Progenitor cell of endocrine pancreas (in vitro differentiated cells): ENCODE data around the gene FAM32A. TPM values are rescaled to one million over a fixed set of nuclear protein-coding genes. Genes with fewer than 3 reads are reported as not detected.

Source experiments
- DNase-seq: peaks from one replicate; pipeline ENCODE4 v3.0.0; 2021; ENCODE audit warnings: low spot score; ENCODE audit not compliant: unreplicated experiment
- H3K27ac Mint-ChIP-seq: 2 replicates; pipeline ENCODE4 v1.8.0; 2021; ENCODE audit warnings: mild to moderate bottlenecking, moderate library complexity, mixed read lengths
- H3K27me3 Mint-ChIP-seq: 2 replicates; pipeline ENCODE4 v1.8.0; 2021; ENCODE audit warnings: mixed read lengths
- H3K36me3 Mint-ChIP-seq: 2 replicates; pipeline ENCODE4 v1.8.0; 2022; ENCODE audit warnings: mixed read lengths; ENCODE audit not compliant: insufficient read depth
- H3K4me1 Mint-ChIP-seq: 2 replicates; pipeline ENCODE4 v1.8.0; 2021; ENCODE audit warnings: low read depth, mixed read lengths
- H3K4me3 Mint-ChIP-seq: 2 replicates; pipeline ENCODE4 v1.8.0; 2021; ENCODE audit warnings: low read depth, mild to moderate bottlenecking, moderate library complexity, mixed read lengths
- H3K9me3 Mint-ChIP-seq: 2 replicates; pipeline ENCODE4 v1.8.0; 2021; ENCODE audit warnings: low read depth, mixed read lengths
- CTCF ChIP-seq: fragments of 200-600 bp; sonication (generic); IDR thresholded peaks from one replicate; pipeline ENCODE4 v1.5.0; 2021; ENCODE audit warnings: antibody characterized with exemption, mild to moderate bottlenecking; ENCODE audit not compliant: unreplicated experiment
- total RNA-seq: library from RNA; stranded (reverse); gene quantifications from 2 replicates; pipeline ENCODE4 v1.2.1, GENCODE V29; 2021

The FAM32A gene
- total RNA-seq, 1 donor from 2014 or later: 91.6 TPM

GRCh38 chr19:16202320-16203255 lies 17.4 kb downstream of the FAM32A start:
- no peak overlapping the region for H3K4me3 Mint-ChIP-seq

GRCh38 chr19:16203256-16204004 lies 18.2 kb downstream of the FAM32A start:
- peaks cover 6% of the 10 kb centered on the region for H3K4me1 Mint-ChIP-seq

More at GRCh38 chr19:16202320-16203255, 17.4 kb downstream of the FAM32A start:
- Mint-ChIP-seq H3K4me1 (peaks cover 7% of the 10 kb centered on the region), H3K27me3 (no peaks in the 10 kb centered on the region), H3K36me3 (peaks cover 2% of the 10 kb centered on the region), H3K27ac (no peak overlapping the region), H3K9me3 (no peaks in the 10 kb centered on the region)
- TF ChIP-seq CTCF: no peak
- no peak for DNase-seq

GRCh38 chr19:16204005-16204294 lies 18.7 kb downstream of the FAM32A start:
- peaks cover under 1% of the 10 kb centered on the region for H3K4me1 Mint-ChIP-seq
- H3K27ac Mint-ChIP-seq: no peak overlapping the region
- H3K4me3 Mint-ChIP-seq: no peak overlapping the region
- no peak for TF ChIP-seq CTCF
- H3K27me3 Mint-ChIP-seq: no peaks in the 10 kb centered on the region
- H3K36me3 Mint-ChIP-seq: peaks cover 5% of the 10 kb centered on the region
- no peaks in the 10 kb centered on the region for H3K9me3 Mint-ChIP-seq
- no peak for DNase-seq

More at GRCh38 chr19:16203256-16204004, 18.2 kb downstream of the FAM32A start:
- no peak for TF ChIP-seq CTCF
- no peak overlapping the region for H3K4me3 Mint-ChIP-seq
- H3K27ac Mint-ChIP-seq: no peak overlapping the region
- peaks cover 5% of the 10 kb centered on the region for H3K36me3 Mint-ChIP-seq
- H3K27me3 Mint-ChIP-seq: no peaks in the 10 kb centered on the region
- no peak for DNase-seq
- H3K9me3 Mint-ChIP-seq: no peaks in the 10 kb centered on the region

GRCh38 chr19:16205205-16206045 lies 20.2 kb downstream of the FAM32A start:
- Mint-ChIP-seq H3K27me3 (no peaks in the 10 kb centered on the region), H3K27ac (no peak overlapping the region), H3K4me3 (no peak overlapping the region), H3K36me3 (peaks cover 12% of the 10 kb centered on the region), H3K9me3 (no peaks in the 10 kb centered on the region), H3K4me1 (peaks cover 5% of the 10 kb centered on the region)
- TF ChIP-seq CTCF: no peak
- DNase-seq: no peak
